ENCODE data around the gene COLEC11. TPM values are rescaled to one million over a fixed set of nuclear protein-coding genes. Genes with fewer than 3 reads are reported as not detected.
A peak's percentile ranks its signal among the peaks of the same experiment; 100 is the strongest.
"Not testable (repeated sequence)": the region's sequence is repeated elsewhere in the genome, so short reads cannot be mapped to it uniquely, and the experiment has no call there.

Gene COLEC11
- not detected for total RNA-seq

GRCh38 chr2:3594493-3595281 lies at the start of gene COLEC11:
Gene COLEC11 (plus strand): TSS chr2:3595112. CDS start chr2:3604341, 9,229 bp downstream.
- no peak for ATAC-seq

- no peak for ATAC-seq
Observed at GRCh38 chr2:3545788-3546478, 49.0 kb upstream of the COLEC11 start.

GRCh38 chr2:3547915-3548314 lies 47.0 kb upstream of the COLEC11 start:
- ATAC-seq: peak; percentile 54

- ATAC-seq: no peak
Observed at GRCh38 chr2:3553946-3554345, 41.0 kb upstream of the COLEC11 start.

GRCh38 chr2:3557639-3558204 lies 37.2 kb upstream of the COLEC11 start:
- no peak for ATAC-seq

GRCh38 chr2:3558205-3559014 lies 36.5 kb upstream of the COLEC11 start, which contains the start of gene RNASEH1:
Gene RNASEH1 (minus strand): TSS chr2:3558333. CDS start chr2:3558260, 73 bp downstream.
- ATAC-seq: peak; percentile 100

GRCh38 chr2:3563521-3563976 lies 31.4 kb upstream of the COLEC11 start:
- ATAC-seq: no peak

- peak; percentile 93 for ATAC-seq
Observed at GRCh38 chr2:3565117-3565516, 29.8 kb upstream of the COLEC11 start.

- ATAC-seq: no peak
Observed at GRCh38 chr2:3566806-3567205, 28.1 kb upstream of the COLEC11 start.

- ATAC-seq: not testable (repeated sequence)
Observed at GRCh38 chr2:3569656-3570055, 25.3 kb upstream of the COLEC11 start.

- no peak for ATAC-seq
Observed at GRCh38 chr2:3571284-3571683, 23.6 kb upstream of the COLEC11 start.

- ATAC-seq: no peak
Observed at GRCh38 chr2:3572620-3573019, 22.3 kb upstream of the COLEC11 start.

- no peak for ATAC-seq
Observed at GRCh38 chr2:3574155-3574554, 20.8 kb upstream of the COLEC11 start.

GRCh38 chr2:3575534-3576262 lies 19.2 kb upstream of the COLEC11 start:
- peak; percentile 46 for ATAC-seq

- ATAC-seq: not testable (repeated sequence)
Observed at GRCh38 chr2:3576263-3576630, 18.7 kb upstream of the COLEC11 start.

GRCh38 chr2:3578987-3579386 lies 15.9 kb upstream of the COLEC11 start:
- ATAC-seq: no peak

- ATAC-seq: no peak
Observed at GRCh38 chr2:3580449-3580848, 14.5 kb upstream of the COLEC11 start.

GRCh38 chr2:3581367-3582262 lies 13.3 kb upstream of the COLEC11 start:
- ATAC-seq: no peak

GRCh38 chr2:3584076-3584475 lies 10.8 kb upstream of the COLEC11 start:
- ATAC-seq: no peak

GRCh38 chr2:3584608-3585260 lies 10.2 kb upstream of the COLEC11 start:
- ATAC-seq: no peak

All from esophagus mucosa (tissue), 1 donor.